NCI-H524 (cell line): ENCODE measurements around the gene MRPL4.
"Not testable (repeated sequence)": the region's sequence is repeated elsewhere in the genome, so short reads cannot be mapped to it uniquely, and the experiment has no call there.

Experiments
- DNase-seq, 2 experiments: peaks; one replicate each; lab custom pipeline; 2025; lab: John Stamatoyannopoulos, UW

The MRPL4 gene

GRCh38 chr19:10230173-10230860, 21.7 kb upstream of the MRPL4 start:
- no peak for DNase-seq

- DNase-seq = peak; percentile 16 to 42
These were observed 21.0 kb upstream of the MRPL4 start, which contains the start of gene S1PR2 for GRCh38 chr19:10230861-10231611. Gene S1PR2 (minus strand): TSS chr19:10231331. CDS start chr19:10224905, 6,426 bp downstream.

- no peak for DNase-seq
These were observed 20.3 kb upstream of the MRPL4 start for GRCh38 chr19:10231612-10232228.

GRCh38 chr19:10233946-10234345, 18.1 kb upstream of the MRPL4 start:
- no peak for DNase-seq

- no peak for DNase-seq
These were observed 17.0 kb upstream of the MRPL4 start for GRCh38 chr19:10235003-10235402.

- not testable (repeated sequence) for DNase-seq
These were observed 16.6 kb upstream of the MRPL4 start for GRCh38 chr19:10235409-10235808.

- DNase-seq = no peak
These were observed 14.3 kb upstream of the MRPL4 start for GRCh38 chr19:10237702-10238101.

GRCh38 chr19:10238172-10238783, 13.7 kb upstream of the MRPL4 start:
- DNase-seq = no peak

- not testable (repeated sequence) for DNase-seq
These were observed 10.1 kb upstream of the MRPL4 start for GRCh38 chr19:10241826-10242449.

- no peak for DNase-seq
These were observed 8.4 kb upstream of the MRPL4 start for GRCh38 chr19:10243606-10244005.

GRCh38 chr19:10245189-10245939, 6.7 kb upstream of the MRPL4 start:
- no peak for DNase-seq

GRCh38 chr19:10246511-10246910, 5.5 kb upstream of the MRPL4 start:
- DNase-seq = no peak

- no peak for DNase-seq
These were observed 693 bp downstream of the MRPL4 start for GRCh38 chr19:10252707-10253106.

GRCh38 chr19:10254244-10254643, 2.2 kb downstream of the MRPL4 start:
- no peak for DNase-seq

- no peak for DNase-seq
These were observed 3.3 kb downstream of the MRPL4 start for GRCh38 chr19:10255358-10255757.

- no peak for DNase-seq
These were observed 4.5 kb downstream of the MRPL4 start for GRCh38 chr19:10256551-10256950.

- DNase-seq = no peak
These were observed 5.1 kb downstream of the MRPL4 start for GRCh38 chr19:10256970-10257615.

- no peak for DNase-seq
These were observed 6.2 kb downstream of the MRPL4 start for GRCh38 chr19:10258080-10258710.

- DNase-seq = peak; percentile 80 to 85
These were observed 7.3 kb downstream of the MRPL4 start for GRCh38 chr19:10259162-10259905.
